ENCODE data around the gene CCDC24.

The CCDC24 gene

DNA sequence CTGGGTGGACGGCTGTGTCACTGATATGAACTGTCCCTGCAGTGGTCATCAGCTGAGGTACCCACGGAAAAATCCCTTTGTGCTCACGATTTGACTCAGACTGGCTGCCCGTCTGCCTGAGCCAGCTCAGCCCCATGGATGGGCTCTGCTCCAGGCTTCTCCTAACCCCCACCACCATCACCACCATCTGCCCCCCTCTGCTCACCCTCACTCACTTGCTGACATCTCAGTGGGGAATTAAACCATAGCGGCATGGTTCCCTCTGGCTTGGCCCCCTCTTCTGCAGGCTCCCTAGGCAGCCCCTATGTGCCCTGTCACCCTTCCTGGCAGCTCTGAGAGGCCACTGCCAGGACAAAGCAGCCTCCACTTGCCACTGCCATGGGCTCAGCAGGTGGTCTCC, 22.6 kb downstream of the CCDC24 start:
- WGBS, 2 donors (ENCODE audit: extremely low coverage in 2 of 2, insufficient read length in 2 of 2, insufficient replicate concordance in 1 of 2): no CpG with 5 or more reads among the region's 5 CpGs
- no peak overlapping the region for H2BK12ac ChIP-seq (ENCODE audit: low read length)
- no peak overlapping the region for H2BK15ac ChIP-seq (ENCODE audit: low read length)
- H3K4ac ChIP-seq (ENCODE audit: low read length): no peak overlapping the region
- H3K79me1 ChIP-seq (ENCODE audit: low read depth, low read length): peaks cover 5% of the 10 kb centered on the region
- H3K14ac ChIP-seq (ENCODE audit: low read length): no peak overlapping the region
- no peak overlapping the region for H3K9ac ChIP-seq (ENCODE audit: low read depth, low read length, poor library complexity)
- no peak overlapping the region for H3K4me2 ChIP-seq (ENCODE audit: insufficient read depth, low read length, poor library complexity, severe bottlenecking)
- no peak for DNase-seq (ENCODE audit: low spot score)
- no peaks in the 10 kb centered on the region for H3K27me3 ChIP-seq (ENCODE audit: control insufficient read depth in 3 of 3, insufficient read depth in 3 of 3, low read depth in 1 of 3, low read length in 3 of 3)
- H3K4me1 ChIP-seq (ENCODE audit: control insufficient read depth in 2 of 2, insufficient read depth in 1 of 2, low read depth in 1 of 2, low read length in 2 of 2): peaks cover 23 to 29% of the 10 kb centered on the region in 2 donors
- no peak overlapping the region for H3K27ac ChIP-seq (replicated peaks; ENCODE audit: low read length)
- no peak overlapping the region for H2AFZ ChIP-seq (ENCODE audit: low read length)
- H3K23ac ChIP-seq (ENCODE audit: low read depth, low read length, poor library complexity): no peak overlapping the region
- peak overlapping the region in 1 of 2 donors; percentile 42 for H3K4me3 ChIP-seq (ENCODE audit: low read length in 2 of 2)
- peaks cover 0 to 9% of the 10 kb centered on the region in 2 donors for H3K36me3 ChIP-seq (replicated peaks in 1 of 2; ENCODE audit: control insufficient read depth in 2 of 2, insufficient read depth in 2 of 2, low read length in 2 of 2)
- H3K18ac ChIP-seq (ENCODE audit: low read length): no peak overlapping the region
- H4K8ac ChIP-seq (ENCODE audit: low read depth, low read length): no peak overlapping the region
- H3K9me3 ChIP-seq (replicated peaks in 1 of 2; ENCODE audit: control insufficient read depth in 2 of 2, insufficient read depth in 1 of 2, low read depth in 1 of 2, low read length in 2 of 2): no peaks in the 10 kb centered on the region
- no peak overlapping the region for H2AK5ac ChIP-seq (ENCODE audit: low read depth, low read length)
- H4K91ac ChIP-seq (ENCODE audit: low read depth, low read length, poor library complexity): no peak overlapping the region
- no peak overlapping the region for H2BK5ac ChIP-seq (ENCODE audit: low read length)
- H2BK120ac ChIP-seq (ENCODE audit: low read depth, low read length): no peak overlapping the region

DNA sequence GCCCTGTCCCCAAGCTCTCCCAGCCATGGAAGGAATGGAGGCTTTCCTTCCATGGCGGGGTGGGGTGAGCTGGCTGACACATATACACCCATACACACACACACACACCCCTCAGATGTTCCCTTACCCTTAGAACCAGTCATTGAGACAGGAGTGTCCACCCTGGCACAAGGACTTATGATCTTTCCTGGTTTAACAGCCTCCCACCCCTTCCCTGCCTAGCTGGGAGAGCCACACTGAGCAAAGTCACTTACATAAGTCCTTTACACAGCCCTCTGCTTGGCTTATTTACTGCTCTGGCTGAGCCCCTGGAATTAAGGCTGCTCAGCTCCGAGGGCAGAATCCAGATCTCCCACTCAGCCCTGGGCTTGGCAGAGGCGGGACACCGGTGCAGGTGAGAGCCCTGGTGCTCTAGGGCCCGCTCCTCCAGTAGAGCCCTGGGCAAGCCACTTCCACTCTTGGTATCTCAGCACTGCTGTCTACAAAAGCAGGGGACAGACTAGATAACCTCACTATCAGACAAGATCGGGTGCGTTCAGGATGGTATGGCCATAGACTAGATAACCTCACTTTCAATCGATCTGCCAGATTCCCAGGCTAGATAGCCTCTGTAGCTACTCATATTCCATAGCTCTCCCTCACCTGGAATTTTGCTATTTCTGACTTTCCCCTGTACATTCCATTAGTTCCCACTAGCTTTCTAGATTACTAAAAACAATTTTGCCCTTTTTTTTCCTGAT, 23.1 kb downstream of the CCDC24 start:
- Histone ChIP-seq H3K36me3 (replicated peaks in 1 of 2; ENCODE audit: control insufficient read depth in 2 of 2, insufficient read depth in 2 of 2, low read length in 2 of 2) (peaks cover 0 to 9% of the 10 kb centered on the region in 2 donors), H3K18ac (ENCODE audit: low read length) (peak overlapping the region; percentile 67), H3K27me3 (ENCODE audit: control insufficient read depth in 3 of 3, insufficient read depth in 3 of 3, low read depth in 1 of 3, low read length in 3 of 3) (no peaks in the 10 kb centered on the region), H2BK15ac (ENCODE audit: low read length) (no peak overlapping the region), H3K79me1 (ENCODE audit: low read depth, low read length) (peaks cover 5% of the 10 kb centered on the region), H3K4me2 (ENCODE audit: insufficient read depth, low read length, poor library complexity, severe bottlenecking) (no peak overlapping the region), H2AFZ (ENCODE audit: low read length) (peak overlapping the region; percentile 26), H3K4ac (ENCODE audit: low read length) (no peak overlapping the region), H4K91ac (ENCODE audit: low read depth, low read length, poor library complexity) (no peak overlapping the region), H3K4me3 (ENCODE audit: low read length in 2 of 2) (peak overlapping the region in 1 of 2 donors; percentile 42), H4K8ac (ENCODE audit: low read depth, low read length) (no peak overlapping the region), H2AK5ac (ENCODE audit: low read depth, low read length) (no peak overlapping the region), H3K23ac (ENCODE audit: low read depth, low read length, poor library complexity) (no peak overlapping the region), H3K14ac (ENCODE audit: low read length) (no peak overlapping the region), H2BK120ac (ENCODE audit: low read depth, low read length) (no peak overlapping the region), H3K4me1 (ENCODE audit: control insufficient read depth in 2 of 2, insufficient read depth in 1 of 2, low read depth in 1 of 2, low read length in 2 of 2) (peaks cover 27 to 32% of the 10 kb centered on the region in 2 donors), H3K9ac (ENCODE audit: low read depth, low read length, poor library complexity) (peak overlapping the region; percentile 25), H2BK12ac (ENCODE audit: low read length) (no peak overlapping the region), H2BK5ac (ENCODE audit: low read length) (no peak overlapping the region), H3K27ac (replicated peaks; ENCODE audit: low read length) (no peak overlapping the region), H3K9me3 (replicated peaks in 1 of 2; ENCODE audit: control insufficient read depth in 2 of 2, insufficient read depth in 1 of 2, low read depth in 1 of 2, low read length in 2 of 2) (no peaks in the 10 kb centered on the region)
- no peak for DNase-seq (ENCODE audit: low spot score)
- no CpG with 5 or more reads among the region's 8 CpGs for WGBS, 2 donors (ENCODE audit: extremely low coverage in 2 of 2, insufficient read length in 2 of 2, insufficient replicate concordance in 1 of 2)

DNA sequence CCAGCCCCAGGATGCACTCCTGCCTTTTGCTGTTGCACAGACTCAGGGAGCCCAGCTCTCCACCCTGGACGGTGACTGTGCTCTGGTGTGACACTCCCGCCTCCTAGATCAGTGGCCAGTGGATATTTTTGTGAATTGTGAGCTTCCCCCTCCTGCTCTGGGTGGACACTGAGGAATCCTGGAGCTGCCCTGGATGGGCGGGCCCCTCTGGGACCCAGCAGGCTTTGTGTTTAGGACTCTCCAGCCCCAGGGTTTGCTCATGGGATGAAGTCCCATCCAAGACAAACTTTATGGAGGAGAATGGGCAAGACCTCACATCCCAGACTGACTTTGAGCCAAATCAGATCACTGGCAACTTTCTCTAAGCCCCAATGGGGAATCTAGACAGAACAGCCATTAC, 23.8 kb downstream of the CCDC24 start:
- no peak overlapping the region for H3K27ac ChIP-seq (replicated peaks; ENCODE audit: low read length)
- H4K91ac ChIP-seq (ENCODE audit: low read depth, low read length, poor library complexity): no peak overlapping the region
- H3K14ac ChIP-seq (ENCODE audit: low read length): no peak overlapping the region
- no peak overlapping the region for H3K23ac ChIP-seq (ENCODE audit: low read depth, low read length, poor library complexity)
- DNase-seq (ENCODE audit: low spot score): no peak
- no peak overlapping the region for H3K4me2 ChIP-seq (ENCODE audit: insufficient read depth, low read length, poor library complexity, severe bottlenecking)
- peak overlapping the region; percentile 65 for H2AK5ac ChIP-seq (ENCODE audit: low read depth, low read length)
- H3K4me3 ChIP-seq (ENCODE audit: low read length in 2 of 2): no peak overlapping the region
- H3K4me1 ChIP-seq (ENCODE audit: control insufficient read depth in 2 of 2, insufficient read depth in 1 of 2, low read depth in 1 of 2, low read length in 2 of 2): peaks cover 32 to 33% of the 10 kb centered on the region in 2 donors
- no peak overlapping the region for H3K18ac ChIP-seq (ENCODE audit: low read length)
- no peak overlapping the region for H2BK15ac ChIP-seq (ENCODE audit: low read length)
- no peak overlapping the region for H3K9ac ChIP-seq (ENCODE audit: low read depth, low read length, poor library complexity)
- H3K36me3 ChIP-seq (replicated peaks in 1 of 2; ENCODE audit: control insufficient read depth in 2 of 2, insufficient read depth in 2 of 2, low read length in 2 of 2): peaks cover 0 to 3% of the 10 kb centered on the region in 2 donors
- H2BK5ac ChIP-seq (ENCODE audit: low read length): no peak overlapping the region
- H4K8ac ChIP-seq (ENCODE audit: low read depth, low read length): no peak overlapping the region
- H2BK120ac ChIP-seq (ENCODE audit: low read depth, low read length): no peak overlapping the region
- peaks cover 5% of the 10 kb centered on the region for H3K79me1 ChIP-seq (ENCODE audit: low read depth, low read length)
- H3K27me3 ChIP-seq (ENCODE audit: control insufficient read depth in 3 of 3, insufficient read depth in 3 of 3, low read depth in 1 of 3, low read length in 3 of 3): no peaks in the 10 kb centered on the region
- H3K4ac ChIP-seq (ENCODE audit: low read length): no peak overlapping the region
- H3K9me3 ChIP-seq (replicated peaks in 1 of 2; ENCODE audit: control insufficient read depth in 2 of 2, insufficient read depth in 1 of 2, low read depth in 1 of 2, low read length in 2 of 2): no peaks in the 10 kb centered on the region
- WGBS, 2 donors (ENCODE audit: extremely low coverage in 2 of 2, insufficient read length in 2 of 2, insufficient replicate concordance in 1 of 2): no CpG with 5 or more reads among the region's 3 CpGs
- H2AFZ ChIP-seq (ENCODE audit: low read length): peak overlapping the region; percentile 28
- H2BK12ac ChIP-seq (ENCODE audit: low read length): no peak overlapping the region

DNA sequence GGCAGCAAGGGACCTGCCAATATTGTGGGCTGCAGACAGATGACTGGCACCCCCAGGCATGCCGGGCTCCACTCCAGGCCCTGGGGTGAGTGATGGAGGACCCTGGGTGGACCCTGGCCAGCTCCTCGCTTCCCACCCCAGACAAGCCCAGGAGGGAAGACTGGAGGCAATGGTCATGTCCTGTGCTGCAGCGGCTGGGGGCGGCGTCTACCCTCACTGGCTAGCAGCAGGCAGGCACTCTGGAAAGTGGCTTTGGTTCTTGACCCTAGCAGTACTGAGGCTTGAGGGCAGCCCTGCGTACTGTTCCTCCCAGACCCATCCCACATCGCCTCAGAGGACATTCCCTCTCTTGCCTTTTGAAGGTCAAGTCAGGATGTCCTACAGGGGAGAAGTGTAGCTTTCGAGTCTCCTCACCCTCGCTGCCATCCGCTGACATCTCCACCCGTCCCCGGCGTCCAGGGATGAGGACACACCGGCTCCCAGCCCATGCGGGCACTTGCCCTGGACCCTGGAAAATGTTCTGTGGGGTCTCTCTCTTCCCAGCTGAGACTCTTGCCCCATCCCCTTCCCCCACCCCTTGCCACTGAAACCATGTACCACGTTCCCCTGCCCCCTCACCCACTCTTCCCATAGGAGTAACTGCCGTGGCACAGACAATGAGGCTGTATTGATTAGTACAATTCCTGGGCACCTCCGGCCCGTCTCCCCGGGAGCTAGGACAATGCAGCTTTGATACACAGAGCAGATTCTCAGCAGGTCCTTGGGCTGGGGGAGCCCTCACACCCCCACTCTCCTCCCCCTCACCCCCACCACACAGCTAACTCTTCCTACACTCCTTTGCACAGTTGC, 24.9 kb downstream of the CCDC24 start:
- H3K27ac ChIP-seq (replicated peaks; ENCODE audit: low read length): no peak overlapping the region
- peak overlapping the region; percentile 58 for H3K14ac ChIP-seq (ENCODE audit: low read length)
- no peak overlapping the region for H4K91ac ChIP-seq (ENCODE audit: low read depth, low read length, poor library complexity)
- H2AK5ac ChIP-seq (ENCODE audit: low read depth, low read length): peak overlapping the region; percentile 94
- peaks cover 33% of the 10 kb centered on the region in 2 donors for H3K4me1 ChIP-seq (ENCODE audit: control insufficient read depth in 2 of 2, insufficient read depth in 1 of 2, low read depth in 1 of 2, low read length in 2 of 2)
- peak overlapping the region; percentile 27 for H2AFZ ChIP-seq (ENCODE audit: low read length)
- no peak for DNase-seq (ENCODE audit: low spot score)
- peak overlapping the region; percentile 89 for H3K18ac ChIP-seq (ENCODE audit: low read length)
- WGBS, 2 donors (ENCODE audit: extremely low coverage in 2 of 2, insufficient read length in 2 of 2, insufficient replicate concordance in 1 of 2): no CpG with 5 or more reads among the region's 20 CpGs
- H2BK120ac ChIP-seq (ENCODE audit: low read depth, low read length): peak overlapping the region; percentile 61
- no peak overlapping the region for H2BK12ac ChIP-seq (ENCODE audit: low read length)
- H3K27me3 ChIP-seq (ENCODE audit: control insufficient read depth in 3 of 3, insufficient read depth in 3 of 3, low read depth in 1 of 3, low read length in 3 of 3): no peaks in the 10 kb centered on the region
- H3K79me1 ChIP-seq (ENCODE audit: low read depth, low read length): peaks cover 4% of the 10 kb centered on the region
- H3K23ac ChIP-seq (ENCODE audit: low read depth, low read length, poor library complexity): peak overlapping the region; percentile 78
- no peak overlapping the region for H3K4me2 ChIP-seq (ENCODE audit: insufficient read depth, low read length, poor library complexity, severe bottlenecking)
- H3K4me3 ChIP-seq (ENCODE audit: low read length in 2 of 2): no peak overlapping the region
- H3K36me3 ChIP-seq (replicated peaks in 1 of 2; ENCODE audit: control insufficient read depth in 2 of 2, insufficient read depth in 2 of 2, low read length in 2 of 2): peaks cover 0 to 8% of the 10 kb centered on the region in 2 donors
- H2BK5ac ChIP-seq (ENCODE audit: low read length): peak overlapping the region; percentile 15
- H3K9ac ChIP-seq (ENCODE audit: low read depth, low read length, poor library complexity): peak overlapping the region; percentile 10
- H3K4ac ChIP-seq (ENCODE audit: low read length): no peak overlapping the region
- H3K9me3 ChIP-seq (replicated peaks in 1 of 2; ENCODE audit: control insufficient read depth in 2 of 2, insufficient read depth in 1 of 2, low read depth in 1 of 2, low read length in 2 of 2): no peaks in the 10 kb centered on the region
- H4K8ac ChIP-seq (ENCODE audit: low read depth, low read length): peak overlapping the region; percentile 66
- H2BK15ac ChIP-seq (ENCODE audit: low read length): peak overlapping the region; percentile 86

Data from neuronal stem cell (in vitro differentiated cells).